GM23248 (cell line): ENCODE data around the gene ZNF385B. TPM values are rescaled to one million over a fixed set of nuclear protein-coding genes. Genes with fewer than 3 reads are reported as not detected.

Experiments used
- DNase-seq: peaks from one replicate; pipeline ENCODE4 v3.0.0-alpha.2; 2015
- H2AFZ ChIP-seq: fragments of 200-600 bp; sonication (generic); 2 replicates; pipeline ENCODE4 v1.6.1; 2016; ENCODE audit warnings: antibody characterized with exemption
- H3F3A ChIP-seq: fragments of 200-600 bp; sonication (generic); 2 replicates; pipeline ENCODE4 v1.6.1; 2016; ENCODE audit warnings: mild to moderate bottlenecking, antibody characterized with exemption, mixed run types; ENCODE audit not compliant: insufficient read depth
- H3K27ac ChIP-seq: fragments of 200-600 bp; sonication (generic); 2 replicates; pipeline ENCODE4 v1.5.1; 2016; ENCODE audit warnings: mild to moderate bottlenecking
- H3K27me3 ChIP-seq: fragments of 200-600 bp; sonication (generic); replicated peaks from 2 replicates; pipeline ENCODE4 v1.6.1; 2016; ENCODE audit warnings: mild to moderate bottlenecking; ENCODE audit not compliant: insufficient read depth
- H3K36me3 ChIP-seq: fragments of 200-600 bp; sonication (generic); 2 replicates; pipeline ENCODE4 v1.6.1; 2016; ENCODE audit warnings: low read depth, mild to moderate bottlenecking
- H3K4me1 ChIP-seq: fragments of 200-600 bp; sonication (generic); 2 replicates; pipeline ENCODE4 v1.6.1; 2016; ENCODE audit warnings: mild to moderate bottlenecking; ENCODE audit not compliant: insufficient read depth
- H3K4me2 ChIP-seq: fragments of 200-600 bp; sonication (generic); one replicate; pipeline ENCODE4 v1.6.1; 2016; ENCODE audit warnings: mild to moderate bottlenecking; ENCODE audit not compliant: unreplicated experiment
- H3K4me3 ChIP-seq: fragments of 200-600 bp; sonication (generic); 2 replicates; pipeline ENCODE4 v1.5.1; 2016; ENCODE audit warnings: mild to moderate bottlenecking
- H3K79me2 ChIP-seq: fragments of 200-600 bp; sonication (generic); 2 replicates; pipeline ENCODE4 v1.6.1; 2016; ENCODE audit warnings: mild to moderate bottlenecking; ENCODE audit not compliant: insufficient read depth
- H3K9ac ChIP-seq: fragments of 200-600 bp; sonication (generic); 2 replicates; pipeline ENCODE4 v1.6.1; 2016; ENCODE audit warnings: mild to moderate bottlenecking
- H3K9me2 ChIP-seq: fragments of 200-600 bp; sonication (generic); 2 replicates; pipeline ENCODE4 v1.6.1; 2016; ENCODE audit warnings: mixed run types, mild to moderate bottlenecking, moderate library complexity; ENCODE audit not compliant: insufficient read depth
- H3K9me3 ChIP-seq: fragments of 200-600 bp; sonication (generic); one replicate; pipeline ENCODE4 v1.6.1; 2017; ENCODE audit warnings: low read depth
- H4K20me1 ChIP-seq: fragments of 200-600 bp; sonication (generic); 2 replicates; pipeline ENCODE4 v1.6.0; 2016; ENCODE audit not compliant: insufficient read depth
- EZH2 ChIP-seq: fragments of 200-600 bp; sonication (generic); IDR thresholded peaks from 2 replicates; pipeline ENCODE4 v1.6.1; 2018; ENCODE audit warnings: antibody characterized with exemption, mild to moderate bottlenecking; ENCODE audit not compliant: insufficient read depth, poor library complexity, severe bottlenecking
- EZH2phosphoT487 ChIP-seq: fragments of 200-600 bp; sonication (generic); IDR thresholded peaks from 2 replicates; pipeline ENCODE4 v1.6.1; 2018; ENCODE audit warnings: antibody characterized with exemption, moderate library complexity, mild to moderate bottlenecking, low read depth; ENCODE audit not compliant: insufficient read depth
- WGBS, 2 experiments: methylation state at CpG; one replicate each; pipeline ENCODE4 v1.1.6; 2015 to 2017; ENCODE audit warnings: low lambda C conversion rate in 2 of 2, low coverage in 1 of 2; ENCODE audit errors: missing lambda C conversion rate in 2 of 2; 5-methylcytosine and 5-hydroxymethylcytosine counted together
- in situ Hi-C: fragments of 300-500 bp; cut with MboI; formaldehyde crosslinking; loops from 2 replicates; pipeline ENCODE4 v1.15.0; 2020
- polyA plus RNA-seq: library from polyadenylated mRNA; unstranded; fragments of >200 nt; fragmentation: Nextera tagmentation; extraction: Ambion mirVana; gene quantifications from 2 replicates; pipeline ENCODE4 v1.2.1, GENCODE V29; 2016
- total RNA-seq: library from RNA; depleted of rRNA; stranded (reverse); fragments of >200 nt; shearing (Covaris generic); gene quantifications from 2 replicates; pipeline ENCODE4 v1.2.3, GENCODE V29; 2014

The ZNF385B gene
- total and polyA plus RNA-seq, 2 experiments from 2014 or later, result 0.30 TPM; not detected in 1

- Histone ChIP-seq H3K9me2 (no peaks in the 10 kb centered on the region), H3K4me3 (no peak overlapping the region), H4K20me1 (no peaks in the 10 kb centered on the region), H3F3A (no peaks in the 10 kb centered on the region), H3K9me3 (no peaks in the 10 kb centered on the region), H3K9ac (no peak overlapping the region), H2AFZ (no peak overlapping the region), H3K27ac (no peak overlapping the region), H3K79me2 (no peaks in the 10 kb centered on the region), H3K36me3 (no peaks in the 10 kb centered on the region), H3K4me1 (no peaks in the 10 kb centered on the region), H3K4me2 (no peak overlapping the region), H3K27me3 (no peaks in the 10 kb centered on the region)
- TF ChIP-seq EZH2phosphoT487 (no peak), EZH2 (no peak)
- 83 to 85% methylated on average over 3 of the region's 3 CpGs for WGBS, 2 experiments
- DNase-seq, result no peak
- in situ Hi-C loops, result no loop called here
Observed at GRCh38 chr2:179646862-179647587, 214.4 kb downstream of the ZNF385B start.

GRCh38 chr2:179646173-179646769 is 215.1 kb downstream of the ZNF385B start:
- Histone ChIP-seq H3K9me3 (no peaks in the 10 kb centered on the region), H3K4me2 (no peak overlapping the region), H3F3A (no peaks in the 10 kb centered on the region), H3K4me1 (no peaks in the 10 kb centered on the region), H3K9ac (no peak overlapping the region), H3K27me3 (no peaks in the 10 kb centered on the region), H3K4me3 (no peak overlapping the region), H2AFZ (no peak overlapping the region), H3K9me2 (no peaks in the 10 kb centered on the region), H3K36me3 (no peaks in the 10 kb centered on the region), H4K20me1 (no peaks in the 10 kb centered on the region), H3K27ac (no peak overlapping the region), H3K79me2 (no peaks in the 10 kb centered on the region)
- WGBS, 2 experiments, result 89 to 92% methylated on average over 8 to 9 of the region's 9 CpGs
- no peak for TF ChIP-seq EZH2
- no peak for TF ChIP-seq EZH2phosphoT487
- in situ Hi-C loops, result no loop called here
- no peak for DNase-seq

GRCh38 chr2:179645047-179645446 is 216.4 kb downstream of the ZNF385B start:
- H3K27ac ChIP-seq, result no peak overlapping the region
- H3K9me2 ChIP-seq, result no peaks in the 10 kb centered on the region
- no peak for DNase-seq
- no peaks in the 10 kb centered on the region for H3K36me3 ChIP-seq
- no peak overlapping the region for H3K9ac ChIP-seq
- no peaks in the 10 kb centered on the region for H3K4me1 ChIP-seq
- no peak overlapping the region for H3K4me2 ChIP-seq
- H4K20me1 ChIP-seq, result no peaks in the 10 kb centered on the region
- H3K4me3 ChIP-seq, result no peak overlapping the region
- no peaks in the 10 kb centered on the region for H3K27me3 ChIP-seq
- H3F3A ChIP-seq, result no peaks in the 10 kb centered on the region
- no peak overlapping the region for H2AFZ ChIP-seq
- 35 to 38% methylated on average over 2 of the region's 2 CpGs for WGBS, 2 experiments
- TF ChIP-seq EZH2 (no peak), EZH2phosphoT487 (no peak)
- H3K79me2 ChIP-seq, result no peaks in the 10 kb centered on the region
- H3K9me3 ChIP-seq, result no peaks in the 10 kb centered on the region
- in situ Hi-C loops, result no loop called here

GRCh38 chr2:179642462-179642861 is 218.9 kb downstream of the ZNF385B start:
- H3K9ac ChIP-seq, result no peak overlapping the region
- H2AFZ ChIP-seq, result no peak overlapping the region
- no peaks in the 10 kb centered on the region for H3K4me1 ChIP-seq
- WGBS, 2 experiments, result 87 to 88% methylated on average over 2 of the region's 2 CpGs
- H3K9me2 ChIP-seq, result no peaks in the 10 kb centered on the region
- no peak overlapping the region for H3K4me2 ChIP-seq
- no peak for TF ChIP-seq EZH2
- no peak for TF ChIP-seq EZH2phosphoT487
- DNase-seq, result no peak
- no peaks in the 10 kb centered on the region for H3K36me3 ChIP-seq
- in situ Hi-C loops, result no loop called here
- H3K4me3 ChIP-seq, result no peak overlapping the region
- H3F3A ChIP-seq, result no peaks in the 10 kb centered on the region
- H3K9me3 ChIP-seq, result no peaks in the 10 kb centered on the region
- no peaks in the 10 kb centered on the region for H3K79me2 ChIP-seq
- H3K27ac ChIP-seq, result no peak overlapping the region
- H4K20me1 ChIP-seq, result no peaks in the 10 kb centered on the region
- no peaks in the 10 kb centered on the region for H3K27me3 ChIP-seq
